Osteoblast (primary cell): Measurements from ENCODE around the gene STAT5B. TPM values are rescaled to one million over a fixed set of nuclear protein-coding genes. Genes with fewer than 3 reads are reported as not detected.

Experiments
- DNase-seq: peaks from one replicate; pipeline ENCODE4 v3.0.0; 2011; ENCODE audit warnings: low spot score, mixed read lengths; ENCODE audit not compliant: insufficient read length; ENCODE audit errors: missing footprints
- H2AFZ ChIP-seq: 2 replicates; pipeline ENCODE4 v1.6.0; 2011; ENCODE audit warnings: mild to moderate bottlenecking, low read length
- H3K27ac ChIP-seq: 2 replicates; pipeline ENCODE4 v1.5.1; 2011; ENCODE audit warnings: mild to moderate bottlenecking, low read depth, low read length, moderate library complexity
- H3K27me3 ChIP-seq: 2 replicates; pipeline ENCODE4 v1.6.0; 2012; ENCODE audit warnings: mild to moderate bottlenecking, control low read depth, inconsistent platforms, low read length, moderate library complexity; ENCODE audit not compliant: insufficient read depth
- H3K36me3 ChIP-seq: 2 replicates; pipeline ENCODE4 v1.5.1; 2011; ENCODE audit warnings: mild to moderate bottlenecking, low read length, control low read depth, moderate library complexity; ENCODE audit not compliant: insufficient read depth
- H3K4me1 ChIP-seq: 2 replicates; pipeline ENCODE4 v1.5.1; 2011; ENCODE audit warnings: mild to moderate bottlenecking, low read length, control low read depth, moderate library complexity; ENCODE audit not compliant: insufficient read depth
- H3K4me2 ChIP-seq: 2 replicates; pipeline ENCODE4 v1.6.0; 2011; ENCODE audit warnings: mild to moderate bottlenecking, low read length; ENCODE audit not compliant: insufficient read depth
- H3K4me3 ChIP-seq: fragments of 200-600 bp; sonication (generic); 3 replicates; pipeline ENCODE4 v1.5.1; 2012; ENCODE audit warnings: mild to moderate bottlenecking, low read length, inconsistent platforms; ENCODE audit not compliant: insufficient read depth
- H3K79me2 ChIP-seq: 2 replicates; pipeline ENCODE4 v1.6.0; 2012; ENCODE audit warnings: mild to moderate bottlenecking, low read length, control low read depth, inconsistent platforms; ENCODE audit not compliant: insufficient read depth
- H3K9me3 ChIP-seq: 2 replicates; pipeline ENCODE4 v1.5.1; 2011; ENCODE audit warnings: low read depth, low read length, control low read depth
- H4K20me1 ChIP-seq: 2 replicates; pipeline ENCODE4 v1.6.0; 2012; ENCODE audit warnings: mild to moderate bottlenecking, low read length, control low read depth; ENCODE audit not compliant: insufficient read depth
- total RNA-seq: library from RNA; depleted of rRNA; stranded (reverse); fragments of >200 nt; gene quantifications from 2 replicates; pipeline ENCODE4 v1.2.3, GENCODE V29; 2012
- TF ChIP-seq, protein P1 (sequence below): IDR thresholded peaks from 2 replicates; pipeline ENCODE4 v1.5.1; 2011; ENCODE audit warnings: mild to moderate bottlenecking, low read depth, low read length, moderate library complexity; ENCODE audit errors: extremely low read depth

Gene STAT5B
- total RNA-seq, 1 donor = 22.8 TPM

DNA sequence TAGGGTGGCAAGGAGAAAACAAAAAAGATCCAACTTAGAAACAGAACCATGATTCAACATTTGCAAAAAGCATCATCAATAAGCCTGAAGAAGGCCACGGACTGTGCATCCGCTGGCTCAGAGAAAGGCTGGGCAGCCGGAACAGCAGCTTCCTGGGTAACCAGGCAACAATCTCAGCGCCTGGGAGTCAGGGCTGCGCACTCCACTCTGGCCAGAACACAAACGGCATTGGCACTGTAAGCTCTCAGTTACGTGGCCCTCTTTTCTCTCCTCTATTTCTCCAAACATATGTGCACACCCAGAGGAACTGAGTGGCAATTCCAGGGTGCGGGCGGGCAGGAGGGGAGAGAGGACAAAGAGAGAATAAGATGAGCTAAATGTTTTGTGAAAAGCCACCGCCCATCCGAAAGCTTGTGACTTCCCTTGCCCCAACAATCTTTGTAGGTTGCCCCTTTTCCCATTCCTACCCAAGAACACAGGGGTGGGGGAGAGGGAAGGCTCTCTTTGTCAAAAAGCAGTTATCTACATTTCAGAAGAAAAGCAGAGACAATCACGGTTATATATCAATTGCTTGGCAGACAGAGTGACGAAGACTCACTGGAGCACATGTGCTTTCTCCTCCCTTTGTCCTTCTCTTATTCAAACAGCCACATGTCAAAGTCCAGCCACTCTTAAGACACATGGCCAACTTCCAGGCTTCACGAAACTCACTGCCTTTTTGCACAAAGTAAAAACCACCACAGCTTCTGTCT lies 75.3 kb downstream of the STAT5B start:
- Histone ChIP-seq H3K9me3 (no peaks in the 10 kb centered on the region), H3K4me3 (no peak overlapping the region), H3K4me2 (no peak overlapping the region), H3K36me3 (peaks cover 23% of the 10 kb centered on the region), H4K20me1 (no peaks in the 10 kb centered on the region), H2AFZ (no peak overlapping the region), H3K27ac (no peak overlapping the region), H3K4me1 (no peaks in the 10 kb centered on the region), H3K79me2 (no peaks in the 10 kb centered on the region), H3K27me3 (no peaks in the 10 kb centered on the region)
- DNase-seq = no peak
- TF ChIP-seq, protein P1, sequence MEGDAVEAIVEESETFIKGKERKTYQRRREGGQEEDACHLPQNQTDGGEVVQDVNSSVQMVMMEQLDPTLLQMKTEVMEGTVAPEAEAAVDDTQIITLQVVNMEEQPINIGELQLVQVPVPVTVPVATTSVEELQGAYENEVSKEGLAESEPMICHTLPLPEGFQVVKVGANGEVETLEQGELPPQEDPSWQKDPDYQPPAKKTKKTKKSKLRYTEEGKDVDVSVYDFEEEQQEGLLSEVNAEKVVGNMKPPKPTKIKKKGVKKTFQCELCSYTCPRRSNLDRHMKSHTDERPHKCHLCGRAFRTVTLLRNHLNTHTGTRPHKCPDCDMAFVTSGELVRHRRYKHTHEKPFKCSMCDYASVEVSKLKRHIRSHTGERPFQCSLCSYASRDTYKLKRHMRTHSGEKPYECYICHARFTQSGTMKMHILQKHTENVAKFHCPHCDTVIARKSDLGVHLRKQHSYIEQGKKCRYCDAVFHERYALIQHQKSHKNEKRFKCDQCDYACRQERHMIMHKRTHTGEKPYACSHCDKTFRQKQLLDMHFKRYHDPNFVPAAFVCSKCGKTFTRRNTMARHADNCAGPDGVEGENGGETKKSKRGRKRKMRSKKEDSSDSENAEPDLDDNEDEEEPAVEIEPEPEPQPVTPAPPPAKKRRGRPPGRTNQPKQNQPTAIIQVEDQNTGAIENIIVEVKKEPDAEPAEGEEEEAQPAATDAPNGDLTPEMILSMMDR = no peak

DNA sequence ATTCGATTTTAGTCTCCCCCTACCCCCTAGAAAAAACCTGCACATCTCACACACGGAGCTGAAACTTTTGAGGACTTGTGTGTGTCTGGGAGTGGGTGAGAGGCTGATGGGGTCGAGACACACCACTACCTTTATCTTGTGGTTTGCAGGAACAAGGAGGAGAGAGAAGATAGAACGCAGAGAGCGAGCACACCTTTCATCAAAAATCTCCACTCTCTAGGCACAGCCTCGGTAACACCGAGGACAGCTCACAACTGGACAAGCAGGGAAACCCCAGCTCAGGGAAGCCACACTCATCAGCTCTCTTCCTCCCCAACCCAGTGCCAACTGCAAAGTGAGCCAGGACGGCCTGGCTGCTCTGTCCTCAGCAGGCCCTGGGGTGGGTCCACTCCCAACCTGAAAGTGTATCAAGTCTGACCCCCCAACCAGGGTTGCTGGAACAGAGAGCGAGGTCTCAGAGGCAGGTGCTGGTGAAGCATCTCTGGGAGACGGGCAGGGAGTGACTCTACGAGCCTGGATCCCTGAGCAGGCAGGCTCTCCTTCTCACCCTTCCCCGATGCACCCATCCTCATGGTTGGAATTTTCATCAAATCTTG lies 76.7 kb downstream of the STAT5B start:
- Histone ChIP-seq H3K4me1 (no peaks in the 10 kb centered on the region), H3K27me3 (no peaks in the 10 kb centered on the region), H3K4me3 (no peak overlapping the region), H4K20me1 (no peaks in the 10 kb centered on the region), H3K27ac (no peak overlapping the region), H3K9me3 (no peaks in the 10 kb centered on the region), H3K36me3 (peaks cover 22% of the 10 kb centered on the region), H2AFZ (no peak overlapping the region), H3K79me2 (no peaks in the 10 kb centered on the region), H3K4me2 (no peak overlapping the region)
- TF ChIP-seq, protein P1 = no peak
- no peak for DNase-seq

DNA sequence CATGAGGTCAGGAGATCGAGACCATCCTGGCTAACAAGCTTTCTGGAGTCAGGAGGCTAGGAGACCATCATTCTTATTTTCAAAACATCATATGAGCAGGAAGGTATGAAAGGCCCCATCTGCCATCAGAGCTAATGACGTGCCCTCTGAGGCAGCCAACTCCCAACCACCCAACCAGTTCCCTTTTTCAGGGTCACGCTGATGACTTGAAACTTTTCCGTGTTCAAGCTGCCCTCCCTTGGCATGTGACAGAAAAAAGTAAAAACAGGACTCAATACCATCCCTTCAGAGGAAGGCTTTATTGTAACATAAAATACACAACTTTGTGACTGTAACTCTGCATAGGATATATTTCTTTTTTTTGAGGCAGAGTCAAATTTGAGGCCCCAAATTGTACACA lies 77.3 kb downstream of the STAT5B start:
- H3K9me3 ChIP-seq = no peaks in the 10 kb centered on the region
- no peaks in the 10 kb centered on the region for H3K79me2 ChIP-seq
- no peak for DNase-seq
- peaks cover 21% of the 10 kb centered on the region for H3K36me3 ChIP-seq
- H3K27ac ChIP-seq = no peak overlapping the region
- H3K4me1 ChIP-seq = peaks cover 1% of the 10 kb centered on the region
- H4K20me1 ChIP-seq = no peaks in the 10 kb centered on the region
- H3K4me3 ChIP-seq = no peak overlapping the region
- H2AFZ ChIP-seq = no peak overlapping the region
- no peak overlapping the region for H3K4me2 ChIP-seq
- no peaks in the 10 kb centered on the region for H3K27me3 ChIP-seq
- TF ChIP-seq, protein P1 = no peak

DNA sequence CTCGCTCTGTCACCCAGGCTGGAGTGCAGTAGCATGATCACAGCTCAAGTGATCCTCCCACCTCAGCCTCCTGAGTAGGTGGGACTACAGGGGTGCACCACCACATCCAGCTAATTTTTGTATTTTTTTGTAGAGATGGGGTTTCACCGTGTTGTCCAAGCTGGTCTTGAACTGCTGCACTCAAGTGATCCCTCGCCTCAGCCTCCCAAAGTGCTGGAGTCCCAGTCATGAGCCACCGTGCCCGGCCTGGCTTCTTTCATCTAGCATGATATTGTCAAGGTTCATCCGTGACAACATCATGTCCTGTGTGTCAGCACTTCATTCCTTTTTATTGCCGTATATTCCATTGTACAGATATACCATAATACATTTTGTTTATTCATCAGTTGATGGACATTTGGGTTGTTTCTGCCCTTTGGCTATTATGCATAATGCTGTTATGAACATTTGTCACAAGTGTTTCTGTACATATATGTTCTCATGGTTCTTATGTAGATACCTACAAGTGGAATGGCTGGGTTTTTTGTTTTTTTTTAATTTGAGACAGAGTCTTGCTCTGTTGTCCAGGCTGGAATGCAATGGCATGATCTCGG lies 78.5 kb downstream of the STAT5B start:
- Histone ChIP-seq H3K27ac (no peak overlapping the region), H3K4me1 (peaks cover 6% of the 10 kb centered on the region), H4K20me1 (no peaks in the 10 kb centered on the region), H3K27me3 (no peaks in the 10 kb centered on the region), H3K4me3 (no peak overlapping the region), H3K9me3 (no peaks in the 10 kb centered on the region), H3K4me2 (no peak overlapping the region), H2AFZ (no peak overlapping the region), H3K36me3 (peaks cover 21% of the 10 kb centered on the region), H3K79me2 (no peaks in the 10 kb centered on the region)
- no peak for DNase-seq
- TF ChIP-seq, protein P1 = no peak
